Endothelial cell of hepatic sinusoid (primary cell): Measurements from ENCODE around the gene TNFSF8.

Experiments
- in situ Hi-C: cut with HindIII; loops from 2 replicates; pipeline ENCODE4 v1.10.0; 2017; ENCODE audit warnings: low sequenced_read_pairs

Gene TNFSF8

GRCh38 chr9:114937516-114937915 lies 7.1 kb upstream of the TNFSF8 start:
- in situ Hi-C loops = no loop called here

GRCh38 chr9:114936581-114936980 lies 6.2 kb upstream of the TNFSF8 start:
- in situ Hi-C loops = no loop called here

GRCh38 chr9:114935119-114935518 lies 4.7 kb upstream of the TNFSF8 start:
- in situ Hi-C loops = no loop called here

- in situ Hi-C loops = no loop called here
These were observed 2.1 kb upstream of the TNFSF8 start for GRCh38 chr9:114932502-114932901.

- in situ Hi-C loops = no loop called here
These were observed 1.0 kb upstream of the TNFSF8 start for GRCh38 chr9:114931407-114931806.

- in situ Hi-C loops = no loop called here
These were observed 1.2 kb downstream of the TNFSF8 start for GRCh38 chr9:114929201-114929600.

GRCh38 chr9:114928671-114929070 lies 1.7 kb downstream of the TNFSF8 start:
- in situ Hi-C loops = no loop called here

GRCh38 chr9:114928136-114928535 lies 2.3 kb downstream of the TNFSF8 start:
- in situ Hi-C loops = no loop called here

GRCh38 chr9:114925672-114926071 lies 4.7 kb downstream of the TNFSF8 start:
- in situ Hi-C loops = no loop called here

- in situ Hi-C loops = no loop called here
These were observed 5.4 kb downstream of the TNFSF8 start for GRCh38 chr9:114925039-114925438.

GRCh38 chr9:114924327-114924726 lies 6.1 kb downstream of the TNFSF8 start:
- in situ Hi-C loops = no loop called here

GRCh38 chr9:114923918-114924317 lies 6.5 kb downstream of the TNFSF8 start:
- in situ Hi-C loops = no loop called here

GRCh38 chr9:114921171-114921570 lies 9.2 kb downstream of the TNFSF8 start:
- in situ Hi-C loops = no loop called here

GRCh38 chr9:114919611-114920010 lies 10.8 kb downstream of the TNFSF8 start:
- in situ Hi-C loops = loop anchor here (10.0 kb wide), 1 partner anchor 255 kb away; no protein-coding TSS in a partner anchor

- in situ Hi-C loops = loop anchor here (10.0 kb wide), 1 partner anchor 252 kb away; no protein-coding TSS in a partner anchor
These were observed 13.9 kb downstream of the TNFSF8 start for GRCh38 chr9:114916481-114916880.

GRCh38 chr9:114914139-114914538 lies 16.3 kb downstream of the TNFSF8 start:
- in situ Hi-C loops = loop anchor here (5.0 to 10.0 kb wide), 2 partner anchors 93 to 249 kb away; no protein-coding TSS in a partner anchor

GRCh38 chr9:114913656-114914055 lies 16.7 kb downstream of the TNFSF8 start:
- in situ Hi-C loops = loop anchor here (5.0 to 10.0 kb wide), 2 partner anchors 94 to 249 kb away; no protein-coding TSS in a partner anchor

- in situ Hi-C loops = loop anchor here (5.0 to 10.0 kb wide), 2 partner anchors 94 to 248 kb away; no protein-coding TSS in a partner anchor
These were observed 17.2 kb downstream of the TNFSF8 start for GRCh38 chr9:114913217-114913616.

- in situ Hi-C loops = loop anchor here (5.0 to 10.0 kb wide), 2 partner anchors 96 to 246 kb away; no protein-coding TSS in a partner anchor
These were observed 19.1 kb downstream of the TNFSF8 start for GRCh38 chr9:114911167-114911821.

- in situ Hi-C loops = loop anchor here (5.0 to 10.0 kb wide), 2 partner anchors 97 to 246 kb away; no protein-coding TSS in a partner anchor
These were observed 19.9 kb downstream of the TNFSF8 start for GRCh38 chr9:114910541-114910940.

GRCh38 chr9:114909661-114910060 lies 20.7 kb downstream of the TNFSF8 start:
- in situ Hi-C loops = loop anchor here (5.0 to 10.0 kb wide), 2 partner anchors 98 to 245 kb away; no protein-coding TSS in a partner anchor

- in situ Hi-C loops = no loop called here
These were observed 21.5 kb downstream of the TNFSF8 start for GRCh38 chr9:114908805-114909448.
